Measurements from ENCODE around the gene PARP6.
"Not testable (repeated sequence)": the region's sequence is repeated elsewhere in the genome, so short reads cannot be mapped to it uniquely, and the experiment has no call there.

The PARP6 gene

GRCh38 chr15:72281713-72282112 is 9.4 kb upstream of the PARP6 start:
- no peak for DNase-seq (ENCODE audit: low read depth in 2 of 3, low spot score in 2 of 3)

GRCh38 chr15:72280751-72281150 is 8.4 kb upstream of the PARP6 start:
- DNase-seq (ENCODE audit: low read depth in 2 of 3, low spot score in 2 of 3): no peak

GRCh38 chr15:72278737-72279136 is 6.4 kb upstream of the PARP6 start:
- no peak for DNase-seq (ENCODE audit: low read depth in 2 of 3, low spot score in 2 of 3)

- no peak for DNase-seq (ENCODE audit: low read depth in 2 of 3, low spot score in 2 of 3)
Measured at GRCh38 chr15:72276326-72276700, 4.0 kb upstream of the PARP6 start.

- DNase-seq (ENCODE audit: low read depth in 2 of 3, low spot score in 2 of 3): not testable (repeated sequence)
Measured at GRCh38 chr15:72275635-72276325, 3.4 kb upstream of the PARP6 start.

- no peak for DNase-seq (ENCODE audit: low read depth in 2 of 3, low spot score in 2 of 3)
Measured at GRCh38 chr15:72272997-72273352, 621 bp upstream of the PARP6 start.

- no peak for DNase-seq (ENCODE audit: low read depth in 2 of 3, low spot score in 2 of 3)
Measured at GRCh38 chr15:72271895-72272212, 500 bp downstream of the PARP6 start.

- no peak for DNase-seq (ENCODE audit: low read depth in 2 of 3, low spot score in 2 of 3)
Measured at GRCh38 chr15:72271221-72271620, 1.1 kb downstream of the PARP6 start.

- no peak for DNase-seq (ENCODE audit: low read depth in 2 of 3, low spot score in 2 of 3)
Measured at GRCh38 chr15:72269739-72270138, 2.6 kb downstream of the PARP6 start.

GRCh38 chr15:72265031-72265430 is 7.3 kb downstream of the PARP6 start:
- no peak for DNase-seq (ENCODE audit: low read depth in 2 of 3, low spot score in 2 of 3)

GRCh38 chr15:72252663-72253299 is 19.6 kb downstream of the PARP6 start:
- no peak for DNase-seq (ENCODE audit: low read depth in 2 of 3, low spot score in 2 of 3)

- no peak for DNase-seq (ENCODE audit: low read depth in 2 of 3, low spot score in 2 of 3)
Measured at GRCh38 chr15:72249142-72249810, 23.1 kb downstream of the PARP6 start.

- DNase-seq (ENCODE audit: low read depth in 2 of 3, low spot score in 2 of 3): no peak
Measured at GRCh38 chr15:72248514-72248913, 23.8 kb downstream of the PARP6 start.

- no peak for DNase-seq (ENCODE audit: low read depth in 2 of 3, low spot score in 2 of 3)
Measured at GRCh38 chr15:72242775-72243370, 29.5 kb downstream of the PARP6 start.

- DNase-seq (ENCODE audit: low read depth in 2 of 3, low spot score in 2 of 3): no peak
Measured at GRCh38 chr15:72239652-72240051, 32.7 kb downstream of the PARP6 start.

- no peak for DNase-seq (ENCODE audit: low read depth in 2 of 3, low spot score in 2 of 3)
Measured at GRCh38 chr15:72238586-72238985, 33.8 kb downstream of the PARP6 start.

- DNase-seq (ENCODE audit: low read depth in 2 of 3, low spot score in 2 of 3): no peak
Measured at GRCh38 chr15:72237853-72238224, 34.5 kb downstream of the PARP6 start.

- DNase-seq (ENCODE audit: low read depth in 2 of 3, low spot score in 2 of 3): peak; percentile 30 to 60 (median 60)
Measured at GRCh38 chr15:72237029-72237852, 35.1 kb downstream of the PARP6 start.

GRCh38 chr15:72236381-72237003 is 35.9 kb downstream of the PARP6 start:
- no peak for DNase-seq (ENCODE audit: low read depth in 2 of 3, low spot score in 2 of 3)

- DNase-seq (ENCODE audit: low read depth in 2 of 3, low spot score in 2 of 3): no peak
Measured at GRCh38 chr15:72235298-72235697, 37.1 kb downstream of the PARP6 start.

GRCh38 chr15:72233769-72234168 is 38.6 kb downstream of the PARP6 start:
- DNase-seq (ENCODE audit: low read depth in 2 of 3, low spot score in 2 of 3): no peak

All from activated CD8-positive, alpha-beta memory T cell treated with anti-CD3 and anti-CD28 coated beads for 48 hours (primary cell).